Testis (tissue), 2 donors: ENCODE data around the gene STRN.

ENCODE experiments used
- POLR2A ChIP-seq: fragments of 450-650 bp; IDR thresholded peaks from one replicate; pipeline ENCODE4 v1.6.1; 2017; ENCODE audit warnings: antibody characterized with exemption, mild to moderate bottlenecking, moderate library complexity
- TF ChIP-seq, protein P1 (sequence below), 3 experiments: fragments of 450-650 bp in 2 of 3; fragments of 200-600 bp in 1 of 3; sonication (generic) in 1 of 3; IDR thresholded peaks; one replicate each; pipeline ENCODE4 v1.5.1; 2016 to 2019; ENCODE audit warnings: antibody characterized with exemption in 3 of 3, mild to moderate bottlenecking in 2 of 3, moderate library complexity in 1 of 3

DNA sequence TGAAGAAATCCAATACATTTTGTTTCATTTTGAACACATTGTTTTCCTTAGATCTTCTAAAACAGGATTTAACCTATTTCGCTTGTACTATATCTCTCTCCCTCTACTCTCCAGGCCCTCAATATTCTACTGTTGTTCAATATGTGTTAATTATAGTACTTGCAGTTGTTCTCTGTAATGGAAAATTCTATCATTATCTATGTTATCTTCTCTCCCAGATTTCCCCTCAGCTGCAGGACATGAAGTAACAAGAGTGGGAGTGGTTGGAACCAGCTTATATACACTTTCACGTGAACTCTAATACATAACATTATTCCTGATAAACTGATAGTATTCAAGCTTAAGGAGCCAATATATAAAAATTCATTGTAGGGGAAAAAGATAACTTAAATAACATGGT is 7.0 kb upstream of the STRN start:
- TF ChIP-seq, protein P1, sequence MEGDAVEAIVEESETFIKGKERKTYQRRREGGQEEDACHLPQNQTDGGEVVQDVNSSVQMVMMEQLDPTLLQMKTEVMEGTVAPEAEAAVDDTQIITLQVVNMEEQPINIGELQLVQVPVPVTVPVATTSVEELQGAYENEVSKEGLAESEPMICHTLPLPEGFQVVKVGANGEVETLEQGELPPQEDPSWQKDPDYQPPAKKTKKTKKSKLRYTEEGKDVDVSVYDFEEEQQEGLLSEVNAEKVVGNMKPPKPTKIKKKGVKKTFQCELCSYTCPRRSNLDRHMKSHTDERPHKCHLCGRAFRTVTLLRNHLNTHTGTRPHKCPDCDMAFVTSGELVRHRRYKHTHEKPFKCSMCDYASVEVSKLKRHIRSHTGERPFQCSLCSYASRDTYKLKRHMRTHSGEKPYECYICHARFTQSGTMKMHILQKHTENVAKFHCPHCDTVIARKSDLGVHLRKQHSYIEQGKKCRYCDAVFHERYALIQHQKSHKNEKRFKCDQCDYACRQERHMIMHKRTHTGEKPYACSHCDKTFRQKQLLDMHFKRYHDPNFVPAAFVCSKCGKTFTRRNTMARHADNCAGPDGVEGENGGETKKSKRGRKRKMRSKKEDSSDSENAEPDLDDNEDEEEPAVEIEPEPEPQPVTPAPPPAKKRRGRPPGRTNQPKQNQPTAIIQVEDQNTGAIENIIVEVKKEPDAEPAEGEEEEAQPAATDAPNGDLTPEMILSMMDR (IDR thresholded peaks at IDR 0.05), result no peak
- TF ChIP-seq POLR2A, result no peak
